GM18868 (cell line): ENCODE data around the gene AR.
A peak's percentile ranks its signal among the peaks of the same experiment; 100 is the strongest.

Source experiments
- ATAC-seq: cut with Tn5 transposase; IDR thresholded peaks from one replicate; pipeline ENCODE4 v1.9.1; 2021; ENCODE audit warnings: mild to moderate bottlenecking, moderate library complexity; ENCODE audit not compliant: unreplicated experiment

Gene AR, protein sequence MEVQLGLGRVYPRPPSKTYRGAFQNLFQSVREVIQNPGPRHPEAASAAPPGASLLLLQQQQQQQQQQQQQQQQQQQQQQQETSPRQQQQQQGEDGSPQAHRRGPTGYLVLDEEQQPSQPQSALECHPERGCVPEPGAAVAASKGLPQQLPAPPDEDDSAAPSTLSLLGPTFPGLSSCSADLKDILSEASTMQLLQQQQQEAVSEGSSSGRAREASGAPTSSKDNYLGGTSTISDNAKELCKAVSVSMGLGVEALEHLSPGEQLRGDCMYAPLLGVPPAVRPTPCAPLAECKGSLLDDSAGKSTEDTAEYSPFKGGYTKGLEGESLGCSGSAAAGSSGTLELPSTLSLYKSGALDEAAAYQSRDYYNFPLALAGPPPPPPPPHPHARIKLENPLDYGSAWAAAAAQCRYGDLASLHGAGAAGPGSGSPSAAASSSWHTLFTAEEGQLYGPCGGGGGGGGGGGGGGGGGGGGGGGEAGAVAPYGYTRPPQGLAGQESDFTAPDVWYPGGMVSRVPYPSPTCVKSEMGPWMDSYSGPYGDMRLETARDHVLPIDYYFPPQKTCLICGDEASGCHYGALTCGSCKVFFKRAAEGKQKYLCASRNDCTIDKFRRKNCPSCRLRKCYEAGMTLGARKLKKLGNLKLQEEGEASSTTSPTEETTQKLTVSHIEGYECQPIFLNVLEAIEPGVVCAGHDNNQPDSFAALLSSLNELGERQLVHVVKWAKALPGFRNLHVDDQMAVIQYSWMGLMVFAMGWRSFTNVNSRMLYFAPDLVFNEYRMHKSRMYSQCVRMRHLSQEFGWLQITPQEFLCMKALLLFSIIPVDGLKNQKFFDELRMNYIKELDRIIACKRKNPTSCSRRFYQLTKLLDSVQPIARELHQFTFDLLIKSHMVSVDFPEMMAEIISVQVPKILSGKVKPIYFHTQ

DNA sequence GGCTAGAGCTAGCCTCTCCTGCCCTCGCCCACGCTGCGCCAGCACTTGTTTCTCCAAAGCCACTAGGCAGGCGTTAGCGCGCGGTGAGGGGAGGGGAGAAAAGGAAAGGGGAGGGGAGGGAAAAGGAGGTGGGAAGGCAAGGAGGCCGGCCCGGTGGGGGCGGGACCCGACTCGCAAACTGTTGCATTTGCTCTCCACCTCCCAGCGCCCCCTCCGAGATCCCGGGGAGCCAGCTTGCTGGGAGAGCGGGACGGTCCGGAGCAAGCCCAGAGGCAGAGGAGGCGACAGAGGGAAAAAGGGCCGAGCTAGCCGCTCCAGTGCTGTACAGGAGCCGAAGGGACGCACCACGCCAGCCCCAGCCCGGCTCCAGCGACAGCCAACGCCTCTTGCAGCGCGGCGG is at the start of gene AR:
Gene AR (plus strand): TSS at position 204 of the 400 bp plus-strand sequence. CDS start 1,126 bp downstream, outside the sequence.
- ATAC-seq: no peak

DNA sequence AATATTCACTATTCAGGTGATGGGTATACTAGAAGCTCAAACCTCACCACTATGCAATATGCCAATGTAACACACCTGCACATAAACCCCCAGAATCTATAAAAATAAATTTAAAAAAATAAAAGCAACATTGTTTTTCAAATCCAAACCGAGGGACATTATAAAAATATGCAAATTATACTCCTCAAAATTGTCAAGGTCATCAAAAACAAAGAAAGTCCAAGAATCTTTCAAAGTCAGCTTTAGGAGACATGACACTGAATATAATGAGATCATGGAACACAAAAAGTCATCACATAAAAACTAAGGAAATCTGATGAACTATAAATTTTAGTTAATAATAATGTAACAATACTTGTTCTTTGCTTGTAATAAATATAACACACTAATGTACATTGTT is 43.2 kb upstream of the AR start:
- ATAC-seq: no peak

DNA sequence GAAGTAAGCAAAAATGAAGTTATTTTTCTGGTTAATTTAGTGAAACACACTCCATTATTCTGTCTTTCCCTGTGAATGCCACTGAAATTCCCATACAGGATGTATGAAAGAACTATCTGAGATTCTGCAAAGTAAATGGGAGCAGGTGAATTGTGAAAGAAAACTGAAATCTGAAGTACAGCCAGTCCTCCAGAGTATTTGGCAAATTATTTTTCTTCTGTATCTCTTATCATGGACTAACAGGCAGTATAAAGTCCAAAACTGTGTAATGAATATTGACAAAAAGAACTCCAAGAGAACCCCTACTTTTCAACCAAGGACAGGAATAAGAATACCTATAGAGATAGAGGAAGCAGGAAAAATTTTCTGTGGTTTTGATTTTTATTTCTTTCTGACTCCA is 40.8 kb upstream of the AR start:
- ATAC-seq: no peak

DNA sequence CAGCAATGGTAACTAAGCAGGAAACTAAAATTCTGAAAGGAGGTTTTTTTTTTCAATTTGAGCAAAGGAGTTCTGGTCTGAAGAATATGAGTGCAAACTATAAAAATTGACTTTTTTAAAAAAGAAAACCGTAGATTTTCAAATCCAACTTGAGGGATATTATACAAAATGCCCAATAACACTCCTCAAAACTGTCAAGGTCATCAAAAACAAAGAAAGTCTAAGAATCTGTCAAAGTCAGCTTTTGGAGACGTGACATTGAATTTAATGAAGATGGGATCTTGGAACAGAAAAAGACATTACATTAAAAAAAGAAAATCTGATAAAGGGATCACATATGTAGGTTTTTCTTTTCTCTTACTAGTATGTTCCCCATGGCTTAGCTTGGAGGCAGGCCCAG is 40.4 kb upstream of the AR start:
- no peak for ATAC-seq

DNA sequence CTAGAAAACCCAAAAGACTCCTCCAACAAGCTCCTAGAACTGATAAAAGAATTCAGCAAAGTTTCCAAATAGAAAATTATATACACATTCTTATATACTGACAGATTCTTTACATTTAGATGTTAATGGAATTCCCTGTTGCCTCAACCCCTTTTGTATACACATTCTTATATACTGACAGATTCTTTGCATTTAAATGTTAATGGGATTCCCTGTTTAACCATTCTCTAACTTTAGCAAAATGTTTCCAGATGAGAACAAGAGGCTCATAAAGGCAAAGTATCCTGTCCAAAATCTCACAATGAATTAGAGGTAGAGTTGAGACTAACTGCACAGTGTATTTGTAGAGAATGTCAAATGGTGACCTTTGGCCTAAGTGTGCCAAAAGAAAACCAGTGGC is 23.1 kb upstream of the AR start:
- no peak for ATAC-seq

DNA sequence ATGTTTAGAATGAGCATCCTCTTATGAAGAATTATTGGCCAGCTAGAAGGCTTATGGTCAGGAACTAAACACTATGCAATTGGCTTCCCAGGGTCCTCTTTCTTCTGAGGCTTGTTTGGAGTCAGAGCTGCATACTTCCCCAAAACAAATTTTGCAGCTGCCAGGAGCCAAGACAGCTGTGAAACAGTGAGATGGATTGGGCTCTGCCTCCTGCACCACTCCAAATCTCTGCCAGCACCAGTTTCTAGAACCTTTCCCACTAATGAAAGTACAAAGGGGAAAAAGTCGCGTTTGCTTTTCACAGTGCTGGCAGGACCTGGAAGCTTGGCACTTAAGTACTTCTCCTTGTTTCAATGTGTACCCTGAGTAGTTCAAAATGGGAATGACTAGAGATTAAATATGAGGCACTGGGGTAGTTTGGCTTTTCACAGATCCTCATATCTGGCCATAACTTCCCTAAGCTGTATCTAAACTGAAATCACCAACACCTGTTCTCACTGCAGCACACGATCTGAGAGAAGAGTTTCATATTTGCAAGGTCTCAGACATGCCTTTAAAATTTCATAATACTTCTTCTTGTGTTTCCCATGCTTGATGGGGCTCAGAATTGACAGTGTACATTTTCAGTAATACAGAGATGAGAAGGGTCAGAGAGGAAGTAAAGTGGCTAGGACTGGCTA is 20.7 kb upstream of the AR start:
- ATAC-seq: no peak

DNA sequence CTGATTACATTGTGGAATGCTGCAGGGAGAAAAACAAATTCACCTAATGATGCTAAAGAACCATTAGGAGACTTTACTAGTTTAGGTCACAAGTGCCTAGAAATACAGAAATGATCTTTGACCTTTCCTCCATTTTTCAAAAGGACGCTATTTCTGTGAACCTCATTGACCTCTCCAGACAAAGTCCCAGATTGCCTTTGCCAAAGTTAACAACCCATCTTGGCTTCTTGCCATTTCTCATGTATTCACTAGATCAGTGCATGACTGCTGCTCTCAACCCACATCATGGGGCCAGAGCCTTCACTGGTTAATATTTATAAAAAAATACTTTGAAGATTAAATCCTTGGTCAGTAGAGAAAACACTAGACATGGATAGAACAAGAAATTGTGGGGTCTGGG is 19.9 kb upstream of the AR start:
- no peak for ATAC-seq

DNA sequence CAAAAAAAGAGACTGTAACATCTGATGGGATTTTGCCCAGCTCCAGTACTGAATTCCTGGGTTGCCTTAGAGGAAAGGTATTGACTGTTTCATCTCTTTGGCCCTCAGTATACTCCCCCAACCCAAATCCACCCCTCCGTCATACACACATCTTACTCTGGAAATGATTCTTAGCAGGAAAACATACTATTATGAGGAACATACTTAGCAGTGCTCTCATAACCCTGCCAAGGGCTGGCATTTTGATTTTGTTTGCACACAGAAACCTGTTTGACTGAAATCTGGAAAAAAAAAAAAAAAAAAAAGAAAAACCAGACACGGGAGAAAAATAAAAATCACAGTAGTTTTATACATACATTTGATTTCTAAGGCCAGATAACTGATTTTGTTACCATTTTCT is 19.4 kb upstream of the AR start:
- ATAC-seq: no peak

DNA sequence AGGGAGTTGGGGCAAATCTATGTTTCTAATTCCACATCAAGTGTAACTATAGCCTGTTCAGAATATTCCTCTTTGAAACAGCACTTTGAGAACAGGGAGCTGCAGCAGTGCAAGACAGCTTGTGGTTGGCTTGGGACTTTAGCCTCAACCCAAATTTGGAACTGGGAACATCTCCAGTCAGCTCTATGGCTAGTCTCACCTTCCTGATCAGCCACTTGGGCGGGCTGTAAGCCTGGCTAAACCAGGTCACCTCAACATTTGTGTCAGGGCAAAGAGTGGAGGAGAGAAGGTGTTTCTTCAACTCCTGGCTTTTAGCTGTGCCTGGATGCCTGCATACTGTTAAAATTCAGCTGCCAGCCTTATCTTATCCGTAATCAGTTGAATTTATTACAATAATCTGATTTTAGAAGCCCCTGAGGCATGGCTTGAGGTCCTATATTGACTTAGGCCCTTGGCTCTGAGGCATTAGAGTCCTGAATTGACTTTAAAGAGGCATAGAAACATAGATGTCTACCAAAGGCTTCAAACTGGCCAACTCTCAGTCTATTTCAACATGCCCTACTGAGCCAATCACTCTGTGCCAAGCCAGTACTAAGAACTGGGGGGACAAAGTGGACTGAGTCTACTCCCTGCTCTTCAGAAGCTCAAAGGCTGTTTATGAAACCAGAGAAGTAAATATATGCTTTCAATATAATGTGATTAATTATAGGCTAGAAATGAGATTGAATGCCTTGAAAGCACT is 18.7 kb upstream of the AR start:
- no peak for ATAC-seq

DNA sequence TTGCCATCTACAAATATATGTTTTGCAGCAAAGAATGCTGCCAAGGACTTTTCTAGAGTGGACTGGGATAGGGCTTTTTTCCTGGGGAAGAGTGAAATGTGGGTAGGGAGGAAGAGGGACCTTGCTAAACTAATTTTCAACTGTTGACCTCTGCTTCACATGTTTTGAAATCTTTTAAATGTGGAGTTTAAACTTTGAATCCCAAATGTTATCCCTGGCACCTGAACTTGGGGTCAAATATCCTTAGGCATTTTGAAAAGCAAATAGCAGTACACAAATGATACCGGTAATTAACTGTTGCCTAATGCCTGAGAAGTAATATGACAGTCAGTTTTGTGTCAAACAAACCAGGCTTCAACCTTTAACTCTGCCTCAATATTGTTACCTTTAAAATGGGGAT is 7.3 kb upstream of the AR start:
- ATAC-seq: no peak

DNA sequence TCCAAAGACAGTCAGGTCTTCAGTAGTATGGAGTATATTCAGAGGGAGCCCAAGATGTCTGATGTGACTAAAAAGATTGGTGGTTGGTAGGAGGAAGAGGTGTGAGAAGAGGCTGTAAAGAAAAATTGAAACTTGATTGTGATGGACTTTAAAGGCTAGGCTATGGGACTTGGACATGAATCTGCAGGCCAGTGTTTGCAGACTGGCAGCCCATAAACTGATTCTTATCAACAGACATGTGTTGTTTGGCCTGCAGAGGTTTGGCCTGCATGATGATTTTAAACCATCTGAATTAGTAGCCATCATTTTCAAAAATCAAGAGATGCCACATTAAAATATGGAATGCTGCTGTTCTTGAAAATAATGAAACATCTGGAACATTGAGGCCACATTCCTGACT is 5.4 kb upstream of the AR start:
- ATAC-seq: no peak

DNA sequence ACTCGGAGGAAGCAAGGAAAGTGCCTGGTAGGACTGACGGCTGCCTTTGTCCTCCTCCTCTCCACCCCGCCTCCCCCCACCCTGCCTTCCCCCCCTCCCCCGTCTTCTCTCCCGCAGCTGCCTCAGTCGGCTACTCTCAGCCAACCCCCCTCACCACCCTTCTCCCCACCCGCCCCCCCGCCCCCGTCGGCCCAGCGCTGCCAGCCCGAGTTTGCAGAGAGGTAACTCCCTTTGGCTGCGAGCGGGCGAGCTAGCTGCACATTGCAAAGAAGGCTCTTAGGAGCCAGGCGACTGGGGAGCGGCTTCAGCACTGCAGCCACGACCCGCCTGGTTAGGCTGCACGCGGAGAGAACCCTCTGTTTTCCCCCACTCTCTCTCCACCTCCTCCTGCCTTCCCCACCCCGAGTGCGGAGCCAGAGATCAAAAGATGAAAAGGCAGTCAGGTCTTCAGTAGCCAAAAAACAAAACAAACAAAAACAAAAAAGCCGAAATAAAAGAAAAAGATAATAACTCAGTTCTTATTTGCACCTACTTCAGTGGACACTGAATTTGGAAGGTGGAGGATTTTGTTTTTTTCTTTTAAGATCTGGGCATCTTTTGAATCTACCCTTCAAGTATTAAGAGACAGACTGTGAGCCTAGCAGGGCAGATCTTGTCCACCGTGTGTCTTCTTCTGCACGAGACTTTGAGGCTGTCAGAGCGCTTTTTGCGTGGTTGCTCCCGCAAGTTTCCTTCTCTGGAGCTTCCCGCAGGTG is 637 bp downstream of the AR start:
- no peak for ATAC-seq

DNA sequence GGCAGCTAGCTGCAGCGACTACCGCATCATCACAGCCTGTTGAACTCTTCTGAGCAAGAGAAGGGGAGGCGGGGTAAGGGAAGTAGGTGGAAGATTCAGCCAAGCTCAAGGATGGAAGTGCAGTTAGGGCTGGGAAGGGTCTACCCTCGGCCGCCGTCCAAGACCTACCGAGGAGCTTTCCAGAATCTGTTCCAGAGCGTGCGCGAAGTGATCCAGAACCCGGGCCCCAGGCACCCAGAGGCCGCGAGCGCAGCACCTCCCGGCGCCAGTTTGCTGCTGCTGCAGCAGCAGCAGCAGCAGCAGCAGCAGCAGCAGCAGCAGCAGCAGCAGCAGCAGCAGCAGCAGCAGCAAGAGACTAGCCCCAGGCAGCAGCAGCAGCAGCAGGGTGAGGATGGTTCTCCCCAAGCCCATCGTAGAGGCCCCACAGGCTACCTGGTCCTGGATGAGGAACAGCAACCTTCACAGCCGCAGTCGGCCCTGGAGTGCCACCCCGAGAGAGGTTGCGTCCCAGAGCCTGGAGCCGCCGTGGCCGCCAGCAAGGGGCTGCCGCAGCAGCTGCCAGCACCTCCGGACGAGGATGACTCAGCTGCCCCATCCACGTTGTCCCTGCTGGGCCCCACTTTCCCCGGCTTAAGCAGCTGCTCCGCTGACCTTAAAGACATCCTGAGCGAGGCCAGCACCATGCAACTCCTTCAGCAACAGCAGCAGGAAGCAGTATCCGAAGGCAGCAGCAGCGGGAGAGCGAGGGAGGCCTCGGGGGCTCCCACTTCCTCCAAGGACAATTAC is 1.4 kb downstream of the AR start:
- no peak for ATAC-seq

DNA sequence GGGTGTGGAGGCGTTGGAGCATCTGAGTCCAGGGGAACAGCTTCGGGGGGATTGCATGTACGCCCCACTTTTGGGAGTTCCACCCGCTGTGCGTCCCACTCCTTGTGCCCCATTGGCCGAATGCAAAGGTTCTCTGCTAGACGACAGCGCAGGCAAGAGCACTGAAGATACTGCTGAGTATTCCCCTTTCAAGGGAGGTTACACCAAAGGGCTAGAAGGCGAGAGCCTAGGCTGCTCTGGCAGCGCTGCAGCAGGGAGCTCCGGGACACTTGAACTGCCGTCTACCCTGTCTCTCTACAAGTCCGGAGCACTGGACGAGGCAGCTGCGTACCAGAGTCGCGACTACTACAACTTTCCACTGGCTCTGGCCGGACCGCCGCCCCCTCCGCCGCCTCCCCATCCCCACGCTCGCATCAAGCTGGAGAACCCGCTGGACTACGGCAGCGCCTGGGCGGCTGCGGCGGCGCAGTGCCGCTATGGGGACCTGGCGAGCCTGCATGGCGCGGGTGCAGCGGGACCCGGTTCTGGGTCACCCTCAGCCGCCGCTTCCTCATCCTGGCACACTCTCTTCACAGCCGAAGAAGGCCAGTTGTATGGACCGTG is 2.2 kb downstream of the AR start:
- ATAC-seq: no peak

DNA sequence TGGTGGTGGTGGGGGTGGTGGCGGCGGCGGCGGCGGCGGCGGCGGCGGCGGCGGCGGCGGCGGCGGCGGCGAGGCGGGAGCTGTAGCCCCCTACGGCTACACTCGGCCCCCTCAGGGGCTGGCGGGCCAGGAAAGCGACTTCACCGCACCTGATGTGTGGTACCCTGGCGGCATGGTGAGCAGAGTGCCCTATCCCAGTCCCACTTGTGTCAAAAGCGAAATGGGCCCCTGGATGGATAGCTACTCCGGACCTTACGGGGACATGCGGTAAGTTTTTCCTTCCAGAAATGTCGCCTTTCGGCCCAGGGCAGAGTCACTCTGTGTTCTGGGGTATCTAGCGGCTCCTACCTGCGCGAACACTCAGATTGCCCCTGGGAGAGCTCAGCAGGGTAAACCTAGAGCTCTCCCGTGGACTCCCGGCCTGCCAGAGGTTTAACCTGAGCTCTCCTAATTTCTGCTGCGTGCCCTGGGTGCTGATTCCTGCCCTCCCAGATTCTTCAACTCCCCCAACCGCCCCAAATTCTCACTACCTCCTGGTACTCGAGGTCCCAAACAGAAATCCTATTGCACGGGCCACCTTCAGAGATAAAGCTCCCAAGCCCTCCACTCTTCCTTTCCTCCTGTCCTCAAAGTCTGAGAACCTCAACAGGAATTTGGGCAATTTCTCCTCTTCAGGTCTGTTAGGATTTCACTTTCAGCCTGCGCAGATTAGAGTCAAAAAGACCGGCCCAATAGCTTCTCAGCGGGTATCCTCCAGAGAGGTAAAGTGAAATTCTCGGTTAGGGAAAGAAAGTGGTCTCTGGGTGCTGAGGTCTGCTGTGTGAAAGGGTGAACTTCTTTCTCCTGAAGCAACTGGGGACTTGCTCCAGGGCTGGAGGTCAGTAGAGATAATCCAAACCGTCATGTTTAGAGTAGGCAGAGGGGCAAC is 2.9 kb downstream of the AR start:
- ATAC-seq: no peak

DNA sequence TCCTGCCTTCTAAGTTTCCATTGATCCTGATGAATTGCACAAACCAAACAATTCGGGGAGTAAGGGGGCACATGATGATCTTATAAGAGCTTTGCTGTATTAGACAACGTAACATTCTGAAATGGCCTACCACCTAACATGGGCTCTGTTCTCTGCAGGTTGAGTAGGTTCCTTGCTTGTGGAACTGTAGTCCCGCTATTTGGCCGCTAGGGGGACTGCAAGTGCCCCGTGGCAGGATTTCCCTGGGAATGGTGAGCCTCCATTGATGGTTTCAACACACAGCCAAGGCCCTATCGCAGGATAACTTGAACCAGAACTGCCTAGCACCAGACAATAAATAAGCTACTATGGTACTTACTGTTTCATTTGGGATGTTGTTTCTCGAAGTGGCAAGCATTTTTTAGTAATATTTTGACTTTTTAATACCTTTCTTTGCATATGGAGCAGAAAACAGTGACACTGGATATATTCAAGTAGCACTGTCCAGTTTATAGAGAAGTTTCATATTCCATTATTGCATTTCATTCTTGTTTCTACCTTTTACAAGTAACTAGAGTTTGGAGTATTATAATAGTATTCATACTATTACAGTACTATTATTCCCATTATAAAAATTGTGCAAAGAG is 11.9 kb downstream of the AR start:
- ATAC-seq: peak; percentile 73

DNA sequence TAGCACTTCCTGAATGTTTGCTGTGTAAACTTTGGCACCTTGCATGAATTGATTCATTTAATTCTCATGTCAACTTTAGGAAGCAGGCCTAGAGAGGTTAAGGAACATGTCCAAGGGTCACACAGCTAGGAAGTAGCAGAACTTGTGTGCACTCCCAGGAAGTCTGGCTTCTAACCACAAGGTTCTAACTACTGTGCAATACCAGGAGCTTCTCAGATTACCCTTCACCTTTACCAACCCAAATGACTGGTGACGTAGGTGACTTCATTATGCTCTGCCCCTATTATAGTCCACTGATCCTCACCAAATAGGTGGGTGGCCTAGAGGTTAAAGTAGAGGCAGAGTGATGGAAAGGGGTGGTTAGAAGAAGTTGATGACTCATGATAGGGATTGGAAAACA is 14.4 kb downstream of the AR start:
- no peak for ATAC-seq
